DOHH2 (cell line): ENCODE results near the gene COL1A1.
A peak's percentile ranks its signal among the peaks of the same experiment; 100 is the strongest.

Source experiments
- H3F3A ChIP-seq: fragments of 200-600 bp; sonication (generic), shearing (Covaris generic); 2 replicates; pipeline ENCODE4 v1.6.0; 2016; ENCODE audit warnings: antibody characterized with exemption, mild to moderate bottlenecking; ENCODE audit not compliant: control insufficient read depth, insufficient read depth
- H3K27ac ChIP-seq: fragments of 200-600 bp; sonication (generic); 2 replicates; pipeline ENCODE4 v1.5.1; 2014; ENCODE audit warnings: low read depth, mild to moderate bottlenecking, low read length, moderate library complexity
- H3K27me3 ChIP-seq: fragments of 200-600 bp; sonication (generic); 2 replicates; pipeline ENCODE4 v1.6.1; 2014; ENCODE audit warnings: mild to moderate bottlenecking, low read length, mixed read lengths; ENCODE audit not compliant: control insufficient read depth
- H3K36me3 ChIP-seq: fragments of 200-600 bp; sonication (generic); 2 replicates; pipeline ENCODE4 v1.6.1; 2014; ENCODE audit warnings: mild to moderate bottlenecking, low read length, moderate library complexity, mixed read lengths; ENCODE audit not compliant: control insufficient read depth
- H3K4me1 ChIP-seq: fragments of 200-600 bp; sonication (generic); 2 replicates; pipeline ENCODE4 v1.6.1; 2014; ENCODE audit warnings: mild to moderate bottlenecking, low read length, mixed read lengths; ENCODE audit not compliant: control insufficient read depth
- H3K4me2 ChIP-seq: fragments of 200-600 bp; sonication (generic); 2 replicates; pipeline ENCODE4 v1.6.0; 2014; ENCODE audit warnings: mild to moderate bottlenecking, low read length, moderate library complexity
- H3K4me3 ChIP-seq: fragments of 200-600 bp; sonication (generic); 2 replicates; pipeline ENCODE4 v1.5.1; 2014; ENCODE audit warnings: mild to moderate bottlenecking, low read length, mixed read lengths
- H3K79me2 ChIP-seq: fragments of 200-600 bp; sonication (generic); 2 replicates; pipeline ENCODE4 v1.6.1; 2014; ENCODE audit warnings: mild to moderate bottlenecking, low read length, mixed read lengths; ENCODE audit not compliant: control insufficient read depth
- H3K9me2 ChIP-seq: fragments of 200-600 bp; sonication (generic); replicated peaks from 2 replicates; pipeline ENCODE4 v1.6.1; 2014; ENCODE audit warnings: mild to moderate bottlenecking, low read length, mixed read lengths; ENCODE audit not compliant: control insufficient read depth
- H3K9me3 ChIP-seq: fragments of 200-600 bp; sonication (generic); 2 replicates; pipeline ENCODE4 v1.6.1; 2014; ENCODE audit warnings: antibody characterized with exemption, low read length, mixed read lengths; ENCODE audit not compliant: control insufficient read depth, insufficient read depth
- H4K20me1 ChIP-seq: fragments of 200-600 bp; sonication (generic); 2 replicates; pipeline ENCODE4 v1.6.0; 2014; ENCODE audit warnings: low read depth, mild to moderate bottlenecking, antibody characterized with exemption, low read length, moderate library complexity; ENCODE audit not compliant: control insufficient read depth, insufficient read depth
- CTCF ChIP-seq: fragments of 200-600 bp; sonication (generic); IDR thresholded peaks from one replicate; pipeline ENCODE4 v1.5.1; 2014; ENCODE audit warnings: antibody characterized with exemption, mild to moderate bottlenecking, low read depth, low read length; ENCODE audit not compliant: poor library complexity, severe bottlenecking
- EZH2phosphoT487 ChIP-seq: fragments of 200-600 bp; sonication (generic); IDR thresholded peaks from 2 replicates; pipeline ENCODE4 v1.6.1; 2017; ENCODE audit warnings: borderline replicate concordance, mild to moderate bottlenecking, antibody characterized with exemption, low read length, moderate library complexity, mixed read lengths

The COL1A1 gene

GRCh38 chr17:50149417-50150353 lies 51.7 kb downstream of the COL1A1 start:
- no peaks in the 10 kb centered on the region for H3K9me2 ChIP-seq
- TF ChIP-seq CTCF = no peak
- no peak for TF ChIP-seq EZH2phosphoT487
- no peaks in the 10 kb centered on the region for H3K27me3 ChIP-seq
- peaks cover 47% of the 10 kb centered on the region for H3K36me3 ChIP-seq
- H3K9me3 ChIP-seq = no peaks in the 10 kb centered on the region
- peak overlapping the region; percentile 96 for H3K27ac ChIP-seq
- H3K4me1 ChIP-seq = peaks cover 57% of the 10 kb centered on the region
- peak overlapping the region; percentile 86 for H3K4me2 ChIP-seq
- peak overlapping the region; percentile 90 for H3K4me3 ChIP-seq
- 0 out of 2 replicates have a peak, but pooled peaks cover 8% of the 10 kb centered on the region for H4K20me1 ChIP-seq
- peaks cover 12% of the 10 kb centered on the region for H3F3A ChIP-seq
- peaks cover 65% of the 10 kb centered on the region for H3K79me2 ChIP-seq

DNA sequence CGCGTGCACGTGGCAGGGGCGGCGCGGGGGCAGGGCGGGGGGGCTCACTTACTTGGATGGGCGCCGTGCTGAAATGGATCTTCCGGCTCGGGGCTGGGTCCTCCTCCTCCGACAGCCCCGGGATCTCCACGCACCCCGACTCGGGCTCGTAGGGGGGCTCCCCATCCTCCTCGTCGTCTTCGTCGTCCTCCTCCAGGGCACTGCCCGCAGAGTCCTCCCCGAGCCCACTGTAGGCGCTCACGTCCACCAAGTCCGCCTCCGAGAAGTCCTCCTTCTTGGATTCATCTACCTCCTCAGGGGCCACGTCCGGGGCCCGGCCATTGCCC lies 52.4 kb downstream of the COL1A1 start:
- H3K4me3 ChIP-seq = peak overlapping the region; percentile 90
- H3K9me3 ChIP-seq = no peaks in the 10 kb centered on the region
- peaks cover 9% of the 10 kb centered on the region for H3F3A ChIP-seq
- peaks cover 53% of the 10 kb centered on the region for H3K36me3 ChIP-seq
- H3K27ac ChIP-seq = peak overlapping the region; percentile 96
- peak overlapping the region; percentile 86 for H3K4me2 ChIP-seq
- H4K20me1 ChIP-seq = 0 out of 2 replicates have a peak, but pooled peaks cover 8% of the 10 kb centered on the region
- H3K79me2 ChIP-seq = peaks cover 71% of the 10 kb centered on the region
- TF ChIP-seq CTCF = no peak
- no peak for TF ChIP-seq EZH2phosphoT487
- H3K4me1 ChIP-seq = peaks cover 57% of the 10 kb centered on the region
- H3K9me2 ChIP-seq = no peaks in the 10 kb centered on the region
- H3K27me3 ChIP-seq = no peaks in the 10 kb centered on the region

- H3K27me3 ChIP-seq = no peaks in the 10 kb centered on the region
- H4K20me1 ChIP-seq = 0 out of 2 replicates have a peak, but pooled peaks cover 8% of the 10 kb centered on the region
- H3K36me3 ChIP-seq = peaks cover 59% of the 10 kb centered on the region
- peaks cover 61% of the 10 kb centered on the region for H3K4me1 ChIP-seq
- H3K79me2 ChIP-seq = peaks cover 77% of the 10 kb centered on the region
- no peak for TF ChIP-seq CTCF
- no peak for TF ChIP-seq EZH2phosphoT487
- H3K9me3 ChIP-seq = no peaks in the 10 kb centered on the region
- H3K27ac ChIP-seq = peak overlapping the region; percentile 96
- H3K4me3 ChIP-seq = peak overlapping the region; percentile 90
- H3K4me2 ChIP-seq = peak overlapping the region; percentile 86
- H3F3A ChIP-seq = peaks cover 8% of the 10 kb centered on the region
- H3K9me2 ChIP-seq = no peaks in the 10 kb centered on the region
Observed at GRCh38 chr17:50148226-50149090, 53.0 kb downstream of the COL1A1 start.
